NB4 (cell line): Measurements from ENCODE around the gene PARD6B.

ENCODE experiments used
- MYC ChIP-seq: IDR thresholded peaks from 2 replicates; pipeline ENCODE4 v1.6.1; 2011; ENCODE audit warnings: low read depth, low read length
- POLR2A ChIP-seq: IDR thresholded peaks from 2 replicates; pipeline ENCODE4 v1.6.1; 2011; ENCODE audit warnings: mild to moderate bottlenecking; ENCODE audit not compliant: insufficient read length; ENCODE audit errors: extremely low read depth
- TF ChIP-seq, protein P1 (sequence below): IDR thresholded peaks from one replicate; pipeline ENCODE4 v1.5.1; 2012; ENCODE audit warnings: low read depth, low read length
- TF ChIP-seq, protein P2 (sequence below): IDR thresholded peaks from 2 replicates; pipeline ENCODE4 v1.6.1; 2011; ENCODE audit warnings: low read depth, low read length

DNA sequence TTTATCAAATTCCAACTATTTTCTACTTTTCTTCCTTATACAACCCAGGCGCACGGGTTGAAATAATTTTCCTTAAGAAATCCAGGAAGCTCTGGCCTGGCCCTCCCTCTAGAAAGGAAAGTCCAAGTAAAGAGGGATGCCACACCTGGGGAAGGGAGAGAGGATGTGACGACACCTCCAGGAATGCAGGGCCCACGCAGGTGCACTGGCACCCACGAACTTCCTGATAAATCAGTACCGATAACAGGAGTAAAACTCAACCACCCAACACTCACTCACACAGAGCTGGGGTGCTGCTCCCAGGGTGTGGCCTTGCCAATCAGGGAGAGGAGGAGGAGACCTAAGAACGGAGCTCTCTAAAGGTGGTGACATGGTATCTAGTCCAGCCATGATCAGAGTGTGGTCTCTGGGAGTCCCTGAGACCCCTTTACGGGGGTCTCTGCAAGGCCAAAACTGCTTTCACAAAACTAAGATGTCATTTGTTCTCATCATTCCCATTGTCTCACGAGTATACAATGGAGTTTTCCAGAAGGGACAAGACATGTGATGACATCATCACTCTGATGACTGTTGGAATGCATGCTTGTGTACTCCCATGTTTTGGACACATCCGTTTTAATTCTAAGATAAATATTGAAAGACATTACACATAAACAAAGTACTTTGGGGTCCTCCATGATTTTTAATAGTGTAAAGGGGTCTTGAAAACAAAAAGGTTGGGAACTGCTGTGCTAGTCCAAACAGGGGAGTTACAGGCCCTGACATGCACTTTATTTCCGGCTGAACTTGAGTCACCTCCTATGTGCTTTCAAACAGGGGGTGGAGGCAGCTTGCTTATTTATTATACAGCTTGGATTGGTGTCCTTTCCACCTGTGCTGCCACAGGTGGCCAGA is 2.2 kb upstream of the PARD6B start:
- TF ChIP-seq, protein P1, sequence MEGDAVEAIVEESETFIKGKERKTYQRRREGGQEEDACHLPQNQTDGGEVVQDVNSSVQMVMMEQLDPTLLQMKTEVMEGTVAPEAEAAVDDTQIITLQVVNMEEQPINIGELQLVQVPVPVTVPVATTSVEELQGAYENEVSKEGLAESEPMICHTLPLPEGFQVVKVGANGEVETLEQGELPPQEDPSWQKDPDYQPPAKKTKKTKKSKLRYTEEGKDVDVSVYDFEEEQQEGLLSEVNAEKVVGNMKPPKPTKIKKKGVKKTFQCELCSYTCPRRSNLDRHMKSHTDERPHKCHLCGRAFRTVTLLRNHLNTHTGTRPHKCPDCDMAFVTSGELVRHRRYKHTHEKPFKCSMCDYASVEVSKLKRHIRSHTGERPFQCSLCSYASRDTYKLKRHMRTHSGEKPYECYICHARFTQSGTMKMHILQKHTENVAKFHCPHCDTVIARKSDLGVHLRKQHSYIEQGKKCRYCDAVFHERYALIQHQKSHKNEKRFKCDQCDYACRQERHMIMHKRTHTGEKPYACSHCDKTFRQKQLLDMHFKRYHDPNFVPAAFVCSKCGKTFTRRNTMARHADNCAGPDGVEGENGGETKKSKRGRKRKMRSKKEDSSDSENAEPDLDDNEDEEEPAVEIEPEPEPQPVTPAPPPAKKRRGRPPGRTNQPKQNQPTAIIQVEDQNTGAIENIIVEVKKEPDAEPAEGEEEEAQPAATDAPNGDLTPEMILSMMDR, result no peak
- TF ChIP-seq POLR2A (no peak), MYC (no peak)
- TF ChIP-seq, protein P2, sequence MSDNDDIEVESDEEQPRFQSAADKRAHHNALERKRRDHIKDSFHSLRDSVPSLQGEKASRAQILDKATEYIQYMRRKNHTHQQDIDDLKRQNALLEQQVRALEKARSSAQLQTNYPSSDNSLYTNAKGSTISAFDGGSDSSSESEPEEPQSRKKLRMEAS, result no peak
